HepG2 (cell line): Measurements from ENCODE around the gene ITGB5. TPM values are rescaled to one million over a fixed set of nuclear protein-coding genes. Genes with fewer than 3 reads are reported as not detected.

Source experiments
- TBX2 ChIP-seq: sonication (generic); formaldehyde crosslinking; IDR thresholded peaks from 2 replicates; pipeline ENCODE4 v1.5.0; 2020; ENCODE audit warnings: missing genetic modification reagents, mild to moderate bottlenecking, borderline replicate concordance
- ZBTB8A ChIP-seq: sonication (generic); formaldehyde crosslinking; IDR thresholded peaks from 2 replicates; pipeline ENCODE4 v1.4.0; 2020; ENCODE audit warnings: mild to moderate bottlenecking, low read depth, missing genetic modification reagents, borderline replicate concordance
- ZNF766 ChIP-seq: sonication (generic); formaldehyde crosslinking; IDR thresholded peaks from 2 replicates; pipeline ENCODE4 v1.5.0; 2020; ENCODE audit warnings: missing genetic modification reagents, borderline replicate concordance
- ZSCAN31 ChIP-seq: sonication (generic); formaldehyde crosslinking; IDR thresholded peaks from 2 replicates; pipeline ENCODE4 v1.5.0; 2020; ENCODE audit warnings: low read depth, mild to moderate bottlenecking, missing genetic modification reagents
- polyA plus RNA-seq, 8 experiments: library from polyadenylated mRNA; depleted of rRNA in 3 of 8; stranded (reverse) in 7 of 8; unstranded in 1 of 8; fragments of >200 nt; fragmentation: Illumina TruSeq in 4 of 8; extraction: Trizol in 4 of 8; gene quantifications; 2 replicates each; pipeline versions ENCODE4 v1.2.1 to v1.2.3, GENCODE V29; 2011 to 2016; ENCODE audit warnings: low read depth in 4 of 8, missing spikeins in 1 of 8, mixed read lengths in 1 of 8; ENCODE audit not compliant: insufficient read depth in 1 of 8
- total RNA-seq, 5 experiments: library from RNA; depleted of rRNA; stranded (reverse); fragments of >200 nt; fragmentation: Illumina TruSeq; extraction: Trizol; gene quantifications; 2 replicates each; pipeline ENCODE4 v1.2.3, GENCODE V29; 2016; ENCODE audit warnings: low read depth in 1 of 5
- TF ChIP-seq, protein P1 (sequence below): sonication (generic); formaldehyde crosslinking; IDR thresholded peaks from 2 replicates; pipeline ENCODE4 v1.5.0; 2020; ENCODE audit warnings: mild to moderate bottlenecking, missing genetic modification reagents, borderline replicate concordance
- TF ChIP-seq, protein P2 (sequence below): sonication (generic); formaldehyde crosslinking; IDR thresholded peaks from 2 replicates; pipeline ENCODE4 v1.4.0; 2020; ENCODE audit warnings: missing genetic modification reagents, borderline replicate concordance
- TF ChIP-seq, protein P3 (sequence below): sonication (generic); formaldehyde crosslinking; IDR thresholded peaks from 2 replicates; pipeline ENCODE4 v1.4.0; 2020; ENCODE audit warnings: mild to moderate bottlenecking, missing genetic modification reagents

Gene ITGB5
- total and polyA plus RNA-seq, 2 of the 13 experiments (the other 11 are each of a cell fraction or from before 2014, with no cell fraction given): 74.1 to 343 TPM

DNA sequence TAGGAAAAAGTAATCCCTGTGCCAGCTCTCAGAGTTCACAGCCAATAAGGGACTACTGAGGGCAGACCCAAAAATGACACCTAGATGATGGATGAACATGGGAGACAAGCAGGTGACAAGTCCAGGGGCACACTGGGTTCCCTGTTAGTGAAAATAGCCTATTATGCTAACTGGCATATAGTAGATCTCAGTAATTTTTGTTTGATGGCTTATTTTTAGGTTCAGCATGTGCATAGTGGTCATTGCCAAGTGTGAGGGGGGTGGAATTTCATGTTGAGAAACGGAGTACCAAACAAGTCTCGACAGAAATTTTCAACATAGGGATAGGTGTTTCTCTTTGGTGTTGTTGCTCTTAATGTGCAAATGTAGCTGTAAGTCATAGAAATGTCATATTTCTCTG lies 6.4 kb upstream of the ITGB5 start (continued):
- TF ChIP-seq, protein P1, sequence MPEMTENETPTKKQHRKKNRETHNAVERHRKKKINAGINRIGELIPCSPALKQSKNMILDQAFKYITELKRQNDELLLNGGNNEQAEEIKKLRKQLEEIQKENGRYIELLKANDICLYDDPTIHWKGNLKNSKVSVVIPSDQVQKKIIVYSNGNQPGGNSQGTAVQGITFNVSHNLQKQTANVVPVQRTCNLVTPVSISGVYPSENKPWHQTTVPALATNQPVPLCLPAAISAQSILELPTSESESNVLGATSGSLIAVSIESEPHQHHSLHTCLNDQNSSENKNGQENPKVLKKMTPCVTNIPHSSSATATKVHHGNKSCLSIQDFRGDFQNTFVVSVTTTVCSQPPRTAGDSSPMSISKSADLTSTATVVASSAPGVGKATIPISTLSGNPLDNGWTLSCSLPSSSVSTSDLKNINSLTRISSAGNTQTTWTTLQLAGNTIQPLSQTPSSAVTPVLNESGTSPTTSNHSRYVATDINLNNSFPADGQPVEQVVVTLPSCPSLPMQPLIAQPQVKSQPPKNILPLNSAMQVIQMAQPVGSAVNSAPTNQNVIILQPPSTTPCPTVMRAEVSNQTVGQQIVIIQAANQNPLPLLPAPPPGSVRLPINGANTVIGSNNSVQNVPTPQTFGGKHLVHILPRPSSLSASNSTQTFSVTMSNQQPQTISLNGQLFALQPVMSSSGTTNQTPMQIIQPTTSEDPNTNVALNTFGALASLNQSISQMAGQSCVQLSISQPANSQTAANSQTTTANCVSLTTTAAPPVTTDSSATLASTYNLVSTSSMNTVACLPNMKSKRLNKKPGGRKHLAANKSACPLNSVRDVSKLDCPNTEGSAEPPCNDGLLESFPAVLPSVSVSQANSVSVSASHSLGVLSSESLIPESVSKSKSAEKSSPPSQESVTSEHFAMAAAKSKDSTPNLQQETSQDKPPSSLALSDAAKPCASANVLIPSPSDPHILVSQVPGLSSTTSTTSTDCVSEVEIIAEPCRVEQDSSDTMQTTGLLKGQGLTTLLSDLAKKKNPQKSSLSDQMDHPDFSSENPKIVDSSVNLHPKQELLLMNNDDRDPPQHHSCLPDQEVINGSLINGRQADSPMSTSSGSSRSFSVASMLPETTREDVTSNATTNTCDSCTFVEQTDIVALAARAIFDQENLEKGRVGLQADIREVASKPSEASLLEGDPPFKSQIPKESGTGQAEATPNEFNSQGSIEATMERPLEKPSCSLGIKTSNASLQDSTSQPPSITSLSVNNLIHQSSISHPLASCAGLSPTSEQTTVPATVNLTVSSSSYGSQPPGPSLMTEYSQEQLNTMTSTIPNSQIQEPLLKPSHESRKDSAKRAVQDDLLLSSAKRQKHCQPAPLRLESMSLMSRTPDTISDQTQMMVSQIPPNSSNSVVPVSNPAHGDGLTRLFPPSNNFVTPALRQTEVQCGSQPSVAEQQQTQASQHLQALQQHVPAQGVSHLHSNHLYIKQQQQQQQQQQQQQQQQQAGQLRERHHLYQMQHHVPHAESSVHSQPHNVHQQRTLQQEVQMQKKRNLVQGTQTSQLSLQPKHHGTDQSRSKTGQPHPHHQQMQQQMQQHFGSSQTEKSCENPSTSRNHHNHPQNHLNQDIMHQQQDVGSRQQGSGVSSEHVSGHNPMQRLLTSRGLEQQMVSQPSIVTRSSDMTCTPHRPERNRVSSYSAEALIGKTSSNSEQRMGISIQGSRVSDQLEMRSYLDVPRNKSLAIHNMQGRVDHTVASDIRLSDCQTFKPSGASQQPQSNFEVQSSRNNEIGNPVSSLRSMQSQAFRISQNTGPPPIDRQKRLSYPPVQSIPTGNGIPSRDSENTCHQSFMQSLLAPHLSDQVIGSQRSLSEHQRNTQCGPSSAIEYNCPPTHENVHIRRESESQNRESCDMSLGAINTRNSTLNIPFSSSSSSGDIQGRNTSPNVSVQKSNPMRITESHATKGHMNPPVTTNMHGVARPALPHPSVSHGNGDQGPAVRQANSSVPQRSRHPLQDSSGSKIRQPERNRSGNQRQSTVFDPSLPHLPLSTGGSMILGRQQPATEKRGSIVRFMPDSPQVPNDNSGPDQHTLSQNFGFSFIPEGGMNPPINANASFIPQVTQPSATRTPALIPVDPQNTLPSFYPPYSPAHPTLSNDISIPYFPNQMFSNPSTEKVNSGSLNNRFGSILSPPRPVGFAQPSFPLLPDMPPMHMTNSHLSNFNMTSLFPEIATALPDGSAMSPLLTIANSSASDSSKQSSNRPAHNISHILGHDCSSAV: no peak
- no peak for TF ChIP-seq ZSCAN31 (CRISPR knock-in tag)
- TF ChIP-seq ZNF766 (CRISPR knock-in tag): no peak
- TF ChIP-seq, protein P2, sequence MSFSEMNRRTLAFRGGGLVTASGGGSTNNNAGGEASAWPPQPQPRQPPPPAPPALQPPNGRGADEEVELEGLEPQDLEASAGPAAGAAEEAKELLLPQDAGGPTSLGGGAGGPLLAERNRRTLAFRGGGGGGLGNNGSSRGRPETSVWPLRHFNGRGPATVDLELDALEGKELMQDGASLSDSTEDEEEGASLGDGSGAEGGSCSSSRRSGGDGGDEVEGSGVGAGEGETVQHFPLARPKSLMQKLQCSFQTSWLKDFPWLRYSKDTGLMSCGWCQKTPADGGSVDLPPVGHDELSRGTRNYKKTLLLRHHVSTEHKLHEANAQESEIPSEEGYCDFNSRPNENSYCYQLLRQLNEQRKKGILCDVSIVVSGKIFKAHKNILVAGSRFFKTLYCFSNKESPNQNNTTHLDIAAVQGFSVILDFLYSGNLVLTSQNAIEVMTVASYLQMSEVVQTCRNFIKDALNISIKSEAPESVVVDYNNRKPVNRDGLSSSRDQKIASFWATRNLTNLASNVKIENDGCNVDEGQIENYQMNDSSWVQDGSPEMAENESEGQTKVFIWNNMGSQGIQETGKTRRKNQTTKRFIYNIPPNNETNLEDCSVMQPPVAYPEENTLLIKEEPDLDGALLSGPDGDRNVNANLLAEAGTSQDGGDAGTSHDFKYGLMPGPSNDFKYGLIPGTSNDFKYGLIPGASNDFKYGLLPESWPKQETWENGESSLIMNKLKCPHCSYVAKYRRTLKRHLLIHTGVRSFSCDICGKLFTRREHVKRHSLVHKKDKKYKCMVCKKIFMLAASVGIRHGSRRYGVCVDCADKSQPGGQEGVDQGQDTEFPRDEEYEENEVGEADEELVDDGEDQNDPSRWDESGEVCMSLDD (CRISPR knock-in tag): no peak
- no peak for TF ChIP-seq TBX2 (CRISPR knock-in tag)
- TF ChIP-seq, protein P3, sequence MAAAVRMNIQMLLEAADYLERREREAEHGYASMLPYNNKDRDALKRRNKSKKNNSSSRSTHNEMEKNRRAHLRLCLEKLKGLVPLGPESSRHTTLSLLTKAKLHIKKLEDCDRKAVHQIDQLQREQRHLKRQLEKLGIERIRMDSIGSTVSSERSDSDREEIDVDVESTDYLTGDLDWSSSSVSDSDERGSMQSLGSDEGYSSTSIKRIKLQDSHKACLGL: no peak
- no peak for TF ChIP-seq ZBTB8A (CRISPR knock-in tag)
